GM23248 (cell line): Measurements from ENCODE around the gene C2orf42.

Experiments used
- EZH2 ChIP-seq: fragments of 200-600 bp; sonication (generic); IDR thresholded peaks from 2 replicates; pipeline ENCODE4 v1.6.1; 2018; ENCODE audit warnings: antibody characterized with exemption, mild to moderate bottlenecking; ENCODE audit not compliant: insufficient read depth, poor library complexity, severe bottlenecking
- EZH2phosphoT487 ChIP-seq: fragments of 200-600 bp; sonication (generic); IDR thresholded peaks from 2 replicates; pipeline ENCODE4 v1.6.1; 2018; ENCODE audit warnings: antibody characterized with exemption, moderate library complexity, mild to moderate bottlenecking, low read depth; ENCODE audit not compliant: insufficient read depth

GRCh38 chr2:70212298-70212932 is 21.6 kb upstream of the C2orf42 start:
- TF ChIP-seq EZH2, result no peak
- no peak for TF ChIP-seq EZH2phosphoT487
